HS-5 (cell line): ENCODE measurements around the gene PRPH2.
"Not testable (repeated sequence)": the region's sequence is repeated elsewhere in the genome, so short reads cannot be mapped to it uniquely, and the experiment has no call there.

ENCODE experiments used
- DNase-seq: peaks from one replicate; pipeline ENCODE4 v3.0.0-alpha.2; 2012; ENCODE audit warnings: low read depth

PRPH2 gene

DNA sequence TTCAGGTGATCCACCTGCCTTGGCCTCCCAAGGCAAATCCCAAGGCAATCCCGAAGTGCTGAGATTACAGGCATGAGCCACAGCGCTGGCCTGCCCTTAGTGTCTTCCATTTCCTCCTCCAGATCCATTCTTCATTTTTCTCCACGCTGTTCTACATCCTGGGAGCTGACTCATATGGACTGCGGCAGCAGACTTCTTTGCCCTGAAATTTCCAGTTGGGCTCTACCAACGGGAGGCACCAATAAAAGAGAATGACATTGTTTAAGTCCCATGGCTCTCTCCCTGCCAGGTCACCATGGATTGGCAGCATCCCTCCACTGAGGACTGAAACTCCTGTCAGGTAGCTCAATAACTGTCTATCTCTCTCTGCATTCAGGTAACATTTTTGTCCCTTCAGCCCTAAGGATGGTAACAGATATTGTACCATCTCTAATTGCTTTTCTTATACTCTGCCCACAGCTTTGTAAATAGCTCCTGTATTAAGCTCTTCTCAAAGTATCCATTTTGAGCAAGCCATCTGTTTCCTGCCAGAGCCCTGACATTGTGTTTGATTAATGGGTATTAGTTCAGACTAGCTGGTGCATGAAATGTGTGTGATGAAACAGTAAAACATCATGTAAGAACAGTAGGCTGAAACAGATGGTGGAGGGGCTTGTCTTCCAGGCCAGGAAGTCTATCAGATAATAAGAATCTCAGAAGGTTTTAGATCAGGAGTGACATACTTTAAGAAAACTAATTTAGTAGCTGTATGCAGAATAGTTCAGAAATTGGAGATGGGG, 19.9 kb upstream of the PRPH2 start:
- no peak for DNase-seq

DNA sequence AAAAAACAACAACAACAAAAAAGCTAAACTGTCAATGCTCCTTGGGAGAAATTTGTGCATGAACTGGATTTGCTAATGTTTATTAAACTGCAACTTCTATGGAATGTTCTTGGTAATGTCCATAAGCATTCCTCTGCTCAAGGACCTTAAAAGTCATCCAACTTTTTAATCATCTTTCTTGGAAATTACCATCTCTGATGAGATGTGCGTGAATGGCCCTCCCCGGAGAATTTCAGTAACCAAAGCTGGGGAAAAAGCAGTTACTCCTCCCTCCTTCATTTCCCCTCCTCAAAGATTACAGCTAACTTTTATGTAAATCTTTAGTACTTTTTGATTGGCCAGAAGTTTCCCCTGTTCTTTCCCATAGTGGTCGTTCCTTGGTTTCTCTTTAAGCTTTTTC, 18.3 kb upstream of the PRPH2 start:
- DNase-seq = no peak

DNA sequence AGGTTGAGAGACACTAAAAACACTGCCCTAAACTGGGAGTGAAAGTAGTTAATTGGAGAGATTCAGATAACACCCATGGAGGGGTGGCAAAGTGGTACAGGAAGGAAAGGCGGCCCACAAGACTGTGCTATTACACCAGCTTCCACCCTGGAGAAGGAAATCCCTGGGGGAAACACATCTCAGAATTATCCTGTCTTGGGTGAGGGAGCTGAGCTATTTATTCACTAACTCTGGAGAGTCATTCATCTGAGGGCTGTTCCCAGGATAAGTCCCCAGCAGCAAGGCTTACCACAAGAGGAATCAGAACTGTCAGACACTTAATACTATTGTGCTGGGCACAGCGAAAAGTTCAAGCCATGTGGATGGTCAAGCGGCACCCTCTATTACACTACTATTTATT, 13.6 kb upstream of the PRPH2 start:
- DNase-seq = no peak

DNA sequence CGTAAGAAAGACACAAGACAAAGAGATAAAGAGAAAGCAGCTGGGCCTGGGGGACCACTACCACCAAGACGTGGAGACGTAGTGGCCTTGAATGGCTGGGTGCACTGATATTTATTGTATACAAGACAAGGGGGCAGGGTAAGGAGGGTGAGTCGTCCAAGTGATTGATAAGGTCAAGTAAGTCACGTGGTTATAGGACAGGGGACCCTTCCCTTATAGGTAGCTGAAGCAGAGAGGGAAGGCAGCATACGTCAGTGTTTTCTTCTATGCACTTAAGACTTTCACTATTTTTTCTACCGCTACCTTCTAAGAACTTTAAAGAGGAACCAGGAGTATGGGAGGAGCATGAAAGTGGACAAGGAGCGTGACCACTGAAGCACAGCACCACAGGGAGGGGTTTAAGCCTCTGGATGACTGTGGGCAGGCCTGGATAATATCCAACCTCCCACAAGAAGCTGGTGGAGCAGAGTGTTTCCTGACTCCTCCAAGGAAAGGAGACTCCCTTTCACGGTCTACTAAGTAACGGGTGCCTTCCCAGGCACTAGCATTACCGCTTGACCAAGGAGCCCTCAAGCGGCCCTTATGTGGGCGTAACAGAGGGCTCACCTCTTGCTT, 11.6 kb upstream of the PRPH2 start:
- DNase-seq = not testable (repeated sequence)

DNA sequence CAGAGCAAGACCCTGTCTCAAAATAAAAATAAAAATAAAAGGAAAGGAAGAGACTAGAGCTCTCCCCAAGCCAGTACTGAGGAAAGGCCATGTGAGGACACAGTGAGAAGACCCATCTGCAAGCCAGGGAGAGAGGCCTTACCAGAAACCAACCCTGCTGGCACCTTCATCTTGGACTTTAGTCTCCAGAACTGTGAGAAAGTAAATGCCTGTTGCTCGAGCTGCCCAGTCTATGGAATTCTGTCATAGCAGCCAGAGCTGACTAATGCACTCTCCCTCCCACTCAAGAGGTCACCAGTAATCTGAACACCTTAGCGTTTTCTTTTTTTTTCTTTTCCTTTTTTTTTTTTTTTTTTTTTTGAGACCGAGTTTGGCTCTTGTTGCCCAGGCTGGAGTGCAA, 7.3 kb upstream of the PRPH2 start:
- DNase-seq = no peak

DNA sequence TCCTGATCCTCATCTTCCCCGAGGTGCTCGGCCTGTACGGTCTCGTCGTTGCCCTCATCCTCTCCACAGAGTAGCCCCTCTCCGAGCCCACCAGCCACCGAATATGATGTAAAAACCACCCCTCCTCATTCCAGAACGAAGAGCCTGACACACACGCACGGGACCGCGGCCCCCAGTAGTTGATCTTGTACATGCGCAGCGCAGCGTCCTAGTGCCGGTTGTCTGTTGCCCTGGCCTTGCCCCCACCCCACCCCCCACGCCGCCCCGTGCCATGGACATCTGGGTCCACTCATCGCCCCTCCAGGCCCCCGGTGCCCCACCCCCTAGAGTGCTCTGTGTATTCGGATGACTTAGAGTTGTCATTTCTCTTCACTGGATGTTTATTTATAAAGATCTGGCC, 5.2 kb upstream of the PRPH2 start:
- no peak for DNase-seq

DNA sequence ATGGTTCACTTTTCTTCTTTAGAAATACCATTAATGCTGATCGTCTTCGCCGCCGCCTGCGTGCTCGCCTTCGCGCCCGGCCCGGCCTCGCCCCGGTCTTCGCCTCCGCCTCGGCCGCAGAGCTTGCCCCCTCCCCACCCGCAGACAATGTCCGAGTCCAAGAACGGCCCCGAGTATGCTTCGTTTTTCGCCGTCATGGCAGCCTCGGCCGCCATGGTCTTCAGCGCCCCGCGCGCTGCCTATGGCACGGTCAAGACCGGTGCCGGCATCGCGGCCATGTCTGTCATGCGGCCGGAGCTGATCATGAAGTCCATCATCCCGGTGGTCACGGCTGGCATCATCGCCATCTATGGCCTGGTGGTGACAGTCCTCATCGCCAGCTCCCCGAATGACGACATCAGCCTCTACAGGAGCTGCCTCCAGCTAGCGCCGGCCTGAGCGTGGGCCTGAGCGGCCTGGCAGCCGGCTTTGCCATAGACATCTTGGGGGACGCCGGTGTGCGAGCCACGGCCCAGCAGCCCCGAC, 4.8 kb upstream of the PRPH2 start:
- DNase-seq = no peak

DNA sequence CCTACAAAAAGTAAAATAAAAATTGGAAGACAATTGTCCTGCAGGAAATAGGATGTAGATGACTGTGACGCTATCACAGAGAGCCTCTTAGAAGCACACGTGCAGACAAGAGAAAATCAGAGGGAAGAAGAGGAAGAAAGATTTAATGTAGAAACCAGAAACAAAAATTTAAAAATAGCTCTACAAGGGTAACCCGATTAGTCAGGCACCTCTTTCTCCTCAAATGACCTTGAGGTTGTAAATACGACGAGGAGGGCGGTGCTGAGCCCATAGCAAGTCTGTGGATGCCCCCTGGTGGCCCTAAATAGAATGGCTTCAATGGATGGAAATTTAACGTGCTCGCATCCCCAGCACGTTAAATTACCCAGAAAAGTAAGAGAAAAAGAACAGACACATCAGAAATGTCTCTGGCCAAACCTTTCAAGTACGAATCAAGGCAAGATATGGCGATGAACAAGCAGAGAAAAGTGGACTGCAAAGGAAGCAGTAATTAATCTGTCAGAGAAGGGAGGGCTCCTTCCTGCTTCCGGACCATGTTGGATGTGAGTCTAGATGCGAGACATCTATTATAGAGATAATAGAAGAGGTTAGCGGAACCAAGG, 4.2 kb upstream of the PRPH2 start:
- peak; percentile 56 for DNase-seq

DNA sequence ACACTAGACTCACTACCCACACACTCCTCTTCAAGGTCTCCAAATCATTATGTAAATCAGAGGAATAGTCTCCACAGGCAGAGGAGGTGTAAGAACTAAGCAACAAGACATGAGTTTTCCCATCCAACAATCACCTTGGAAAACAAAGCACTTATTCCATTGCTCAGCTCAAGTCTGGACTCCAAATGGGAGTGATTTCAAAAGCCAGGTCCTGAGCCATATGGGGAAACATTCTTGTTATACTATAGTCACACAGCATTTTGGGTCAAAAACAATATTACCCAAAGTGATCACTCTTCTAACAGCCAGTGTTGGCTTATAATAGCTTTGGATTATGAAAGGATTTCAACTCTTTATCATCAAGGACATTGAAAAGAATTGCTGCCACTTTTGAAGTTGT, 3.6 kb upstream of the PRPH2 start:
- no peak for DNase-seq

DNA sequence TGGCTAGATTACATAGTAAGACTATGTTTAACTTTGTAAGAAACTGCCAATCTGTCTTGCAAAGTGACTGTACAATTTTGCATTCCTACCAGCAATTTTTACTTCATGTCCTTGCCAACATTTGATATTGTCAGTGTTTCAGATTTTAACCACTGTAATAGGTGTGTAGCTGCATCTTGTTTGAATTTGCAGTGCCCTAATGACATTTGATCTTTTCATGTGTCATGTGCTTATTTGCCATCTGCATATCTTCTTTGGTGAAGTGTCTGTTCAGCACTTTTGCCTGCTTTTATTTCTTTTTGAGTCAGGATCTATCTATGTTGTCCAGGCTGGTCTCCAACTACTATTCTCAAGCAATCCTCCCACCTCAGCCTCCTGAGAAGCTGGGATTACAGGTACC, 2.4 kb upstream of the PRPH2 start:
- no peak for DNase-seq

DNA sequence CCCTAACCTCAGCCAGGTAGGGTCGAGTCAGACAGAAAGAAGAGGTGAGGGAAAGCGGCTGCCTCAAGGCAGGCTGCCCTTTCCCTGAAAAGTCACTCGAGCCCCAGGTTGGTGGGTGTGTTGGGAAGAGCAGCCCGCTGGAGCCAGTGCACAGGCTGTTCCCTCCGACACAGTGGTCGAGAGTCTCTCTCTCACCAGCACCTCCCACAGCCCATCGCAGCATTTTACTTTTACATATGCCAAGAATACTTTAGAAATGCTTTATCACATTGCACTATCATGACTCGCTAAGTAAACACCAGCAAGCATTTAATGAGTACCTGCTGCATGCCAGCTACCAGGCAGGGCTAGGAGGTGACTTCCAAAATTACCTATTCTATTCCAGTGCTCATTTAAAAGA, 1.7 kb downstream of the PRPH2 start:
- DNase-seq = no peak

DNA sequence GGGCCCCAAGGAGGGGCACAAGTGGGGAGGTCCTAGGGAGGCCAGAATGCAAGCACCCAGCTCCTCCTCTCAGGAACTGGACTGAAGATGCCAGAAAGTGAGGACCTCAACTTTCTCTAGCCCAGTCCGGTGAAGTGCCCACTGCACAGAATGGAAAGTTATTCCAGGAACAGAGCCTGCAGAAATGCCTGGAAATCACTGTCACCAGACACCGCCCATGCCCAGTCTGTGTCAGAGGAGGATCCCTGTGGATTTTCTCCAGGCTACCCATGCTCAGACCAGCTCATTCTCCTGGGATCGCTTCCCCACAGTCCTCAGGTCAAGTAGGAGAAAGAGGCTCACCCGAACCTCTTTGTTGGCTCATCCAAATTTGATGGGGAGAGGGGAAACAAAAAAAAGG, 6.5 kb downstream of the PRPH2 start:
- no peak for DNase-seq

DNA sequence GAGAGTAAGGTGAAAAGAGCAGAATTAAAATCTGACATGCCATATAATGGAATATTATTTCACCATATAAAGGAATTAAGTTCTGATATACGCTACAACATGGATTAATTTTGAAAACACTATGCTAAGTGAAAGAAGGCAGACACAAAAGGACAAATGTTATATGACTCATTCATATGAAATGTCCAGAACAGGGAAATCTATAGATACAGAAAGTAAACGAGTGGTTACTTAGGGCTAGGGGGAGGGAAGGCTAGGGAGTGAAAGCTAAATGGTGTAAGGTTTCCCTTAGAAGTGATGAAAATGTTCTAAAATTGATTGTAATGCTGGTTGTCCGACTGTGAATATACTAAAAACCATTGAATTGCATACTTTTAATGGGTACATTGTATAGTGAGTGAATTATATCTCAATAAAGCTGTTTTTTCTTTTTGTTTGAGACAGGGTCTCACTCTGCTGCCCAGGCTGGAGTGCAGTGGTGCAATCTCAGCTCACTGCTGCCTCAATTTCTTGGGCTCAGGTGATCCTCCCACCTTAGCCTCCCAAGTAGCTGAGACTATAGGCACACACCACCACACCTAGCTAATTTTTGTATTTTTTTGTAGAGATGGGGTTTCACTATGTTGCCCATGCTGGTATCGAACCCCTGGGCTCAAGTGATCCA, 8.2 kb downstream of the PRPH2 start:
- DNase-seq = peak; percentile 32

DNA sequence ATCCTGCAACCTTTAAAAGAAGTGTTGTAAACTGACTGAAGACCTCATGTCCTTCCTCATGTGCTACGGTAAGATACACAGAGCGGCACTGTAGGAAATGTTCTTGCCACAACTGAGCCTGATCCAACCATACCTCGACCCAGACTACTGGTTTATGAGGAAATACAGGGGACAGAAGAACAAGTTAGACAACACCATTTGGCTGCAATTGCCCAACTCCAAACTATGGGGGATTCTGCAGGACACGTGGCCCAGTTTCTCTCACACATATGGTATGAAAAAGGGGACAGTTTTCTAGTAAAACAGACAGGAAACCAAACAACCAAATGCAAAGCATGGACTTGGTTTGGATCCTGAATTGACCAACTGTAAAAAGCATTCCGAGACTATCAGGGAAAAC, 10.5 kb downstream of the PRPH2 start:
- no peak for DNase-seq

DNA sequence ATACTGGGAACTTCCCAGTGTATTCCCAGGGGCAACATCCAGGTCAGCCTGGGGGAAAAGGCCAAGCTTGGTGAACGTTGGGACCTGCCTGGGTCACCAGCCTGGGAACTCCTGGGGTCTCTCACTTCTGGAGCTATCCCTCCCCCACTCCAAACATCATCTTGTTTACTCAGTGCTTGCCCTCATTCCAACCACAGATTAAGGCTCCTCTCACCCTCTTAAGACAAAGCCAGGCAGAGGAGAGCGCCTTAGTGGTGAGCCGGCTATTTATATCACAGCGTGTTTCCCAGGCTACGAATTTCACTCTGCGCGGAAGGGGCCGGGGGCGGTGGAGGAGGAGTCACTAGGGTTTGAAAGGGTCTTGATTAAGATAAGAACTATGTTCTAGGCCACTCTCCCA, 12.1 kb downstream of the PRPH2 start:
- no peak for DNase-seq

DNA sequence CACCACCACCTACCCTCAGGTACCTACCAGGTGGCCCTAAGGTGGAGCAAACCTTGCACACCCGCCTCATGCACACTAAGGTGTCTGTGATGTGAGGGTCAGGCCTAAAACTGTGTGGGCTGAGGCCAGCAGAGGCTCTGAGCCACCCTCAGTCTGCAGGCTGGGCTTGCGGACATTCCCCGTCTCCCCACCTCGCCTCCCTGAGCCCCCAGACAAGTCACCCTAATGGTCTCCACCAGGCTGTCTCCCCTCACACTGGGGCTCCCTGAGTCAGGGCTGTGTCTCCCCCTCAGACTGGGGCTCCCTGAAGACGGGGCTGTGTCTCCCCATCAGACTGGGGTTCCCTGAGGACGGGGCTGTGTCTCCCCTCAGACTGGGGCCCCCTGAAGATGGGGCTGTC, 12.5 kb downstream of the PRPH2 start:
- DNase-seq = no peak

DNA sequence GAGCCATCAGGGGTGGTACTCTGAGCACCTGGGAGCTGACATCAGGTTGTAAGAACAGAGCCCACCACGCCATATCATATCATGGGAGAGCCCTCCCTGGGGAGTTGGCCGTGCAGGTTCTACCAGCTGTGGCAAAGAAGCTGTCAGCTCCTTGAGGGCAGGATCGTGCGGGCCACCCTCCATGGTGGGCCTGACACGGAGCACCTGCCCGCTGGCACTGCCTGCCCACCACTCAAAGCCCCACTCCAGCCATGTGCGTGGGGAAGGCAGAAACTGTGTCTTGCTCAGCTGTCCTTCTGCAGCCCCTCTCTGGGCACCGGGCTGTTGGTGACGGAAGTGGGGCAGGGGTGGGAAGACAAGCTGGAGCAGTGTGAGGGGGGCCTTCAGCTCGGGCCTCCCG, 14.3 kb downstream of the PRPH2 start:
- no peak for DNase-seq

DNA sequence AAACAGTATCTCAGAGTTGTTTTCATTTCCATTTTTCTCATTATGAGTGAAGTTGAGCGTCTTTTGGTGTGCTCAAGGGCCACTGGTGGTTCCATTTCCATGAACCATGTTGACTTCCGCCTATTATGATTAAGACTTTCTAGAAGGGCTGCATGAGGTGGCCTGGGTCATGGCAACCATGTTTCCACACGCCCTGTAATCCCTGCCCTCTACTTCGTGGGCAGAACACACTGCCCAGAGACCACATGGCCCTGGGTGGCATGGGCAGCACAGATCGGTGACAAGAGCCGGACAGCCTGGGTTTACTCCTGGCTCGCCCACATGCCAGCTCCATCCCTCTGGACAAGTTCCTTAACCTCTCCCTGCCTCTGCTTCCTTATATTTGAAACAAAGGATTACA, 14.8 kb downstream of the PRPH2 start:
- DNase-seq = no peak

DNA sequence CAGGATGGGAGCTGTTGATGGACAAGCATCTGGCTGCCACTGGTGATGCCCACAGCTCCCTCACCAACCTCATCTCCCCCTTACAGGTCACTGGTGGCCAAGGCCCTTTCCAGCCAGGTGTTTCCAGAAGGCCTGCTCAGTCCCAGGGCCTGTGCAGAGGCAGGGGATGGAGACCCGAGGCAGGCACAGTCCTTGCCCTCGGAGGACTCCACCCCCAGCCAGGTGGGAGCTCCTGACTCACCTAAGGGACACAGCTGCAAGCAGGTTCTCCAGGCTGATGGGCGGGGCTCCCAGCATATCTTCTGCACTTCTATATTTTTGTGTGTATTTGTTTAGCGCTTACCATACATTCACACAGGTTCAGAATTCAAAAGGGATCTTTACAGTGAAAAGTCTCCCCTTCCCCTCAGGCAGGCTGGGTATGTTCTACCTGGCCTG, 17.4 kb downstream of the PRPH2 start:
- no peak for DNase-seq

DNA sequence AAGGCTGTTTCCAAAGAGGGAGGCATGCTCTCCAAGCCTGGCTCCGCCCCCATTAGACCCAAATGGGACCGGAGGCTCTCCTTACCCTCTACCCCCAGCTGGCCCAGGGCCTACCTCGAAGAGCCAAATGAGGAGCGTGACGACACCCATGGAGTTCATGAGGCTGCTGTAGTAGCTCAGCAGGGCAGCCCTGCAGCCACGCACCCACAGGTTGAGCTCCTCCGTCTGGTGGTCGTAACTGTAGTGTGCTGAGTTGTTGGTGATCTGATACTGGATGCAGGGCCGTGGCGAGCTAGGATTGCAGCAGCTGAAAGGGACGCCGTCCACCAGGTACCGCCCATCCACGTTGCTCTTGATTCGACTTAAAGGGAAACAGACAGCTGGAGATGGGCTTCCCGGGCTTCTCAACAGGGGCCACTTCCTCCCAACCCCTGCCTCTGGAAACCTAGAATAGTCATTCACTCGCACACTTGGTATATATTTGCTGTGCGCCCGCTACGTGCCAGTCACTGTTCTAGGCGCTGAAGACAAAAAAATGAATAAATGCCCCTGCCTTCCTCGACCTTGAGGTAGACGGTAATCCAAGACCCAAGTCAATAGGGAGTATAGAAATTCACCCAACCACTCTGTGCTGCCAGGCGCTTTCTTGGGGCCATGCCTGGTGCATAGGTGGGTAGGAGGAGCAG, 18.0 kb downstream of the PRPH2 start:
- no peak for DNase-seq

DNA sequence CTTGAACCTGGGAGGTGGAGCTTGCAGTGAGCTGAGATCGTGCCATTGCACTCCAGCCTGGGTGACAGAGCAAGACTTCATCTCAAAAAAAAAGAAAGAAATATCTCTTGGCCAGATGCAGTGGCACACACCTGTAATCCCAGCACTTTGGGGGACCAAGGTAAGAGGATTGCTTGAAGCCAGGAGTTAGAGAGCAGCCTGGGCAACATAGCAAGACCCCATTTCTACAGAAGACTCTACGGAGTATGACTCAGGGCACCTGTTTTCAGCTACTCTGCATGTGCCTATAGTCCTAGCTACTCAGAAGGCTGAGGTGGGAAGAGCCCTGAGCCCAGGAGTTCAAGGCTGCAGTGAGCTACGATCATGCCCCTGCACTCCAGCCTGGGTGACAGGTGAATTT, 19.6 kb downstream of the PRPH2 start:
- DNase-seq = not testable (repeated sequence)

DNA sequence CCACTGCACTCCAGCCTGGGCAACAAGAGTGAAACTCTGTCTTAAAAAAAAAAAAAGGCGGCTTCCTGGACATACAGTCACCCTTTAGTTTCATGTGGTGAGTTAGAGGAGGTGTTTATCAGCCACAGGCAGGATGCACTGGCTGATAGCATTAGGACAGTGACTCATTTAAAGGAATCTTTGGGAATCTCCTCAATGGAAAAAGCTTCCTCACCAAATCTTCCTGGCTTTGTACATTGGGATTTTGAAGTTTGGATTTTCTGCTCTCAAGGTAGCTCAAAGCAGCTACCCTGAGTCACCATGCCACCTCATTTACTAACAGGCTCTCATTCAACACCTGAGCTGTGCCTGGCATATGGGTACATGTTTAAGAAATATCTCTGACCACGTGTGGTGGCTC, 20.2 kb downstream of the PRPH2 start:
- DNase-seq = peak; percentile 72
